Measurements from ENCODE around the gene BRD9. TPM values are rescaled to one million over a fixed set of nuclear protein-coding genes. Genes with fewer than 3 reads are reported as not detected.
"Not testable (repeated sequence)": the region's sequence is repeated elsewhere in the genome, so short reads cannot be mapped to it uniquely, and the experiment has no call there.

BRD9 gene
- polyA plus RNA-seq (2011; rRNA removed): 11.6 and 15.8 TPM in 2 replicates
- 13.1 and 14.0 TPM in 2 replicates for polyA plus RNA-seq (2012; cell fraction: cytosol; rRNA removed)
- 48.6 and 72.1 TPM in 2 replicates for polyA plus RNA-seq (2012; cell fraction: nucleus; rRNA removed)
- polyA plus RNA-seq (2017; fragmentation: RNase III; extraction: RNeasy Plus Mini Kit Qiagen cat#74134 plus additional on column Dnase treatment): 28.9 to 31.0 TPM (median 29.6 TPM) in 3 replicates
- 19.2 and 25.4 TPM in 2 replicates for polyA minus RNA-seq (2011; rRNA and poly(A)+ RNA removed)

- peak; percentile 82 to 94 for DNase-seq (ENCODE audit: low read depth in 1 of 2, low spot score in 1 of 2)
- ATAC-seq: peak; percentile 92
- WGBS (ENCODE audit: missing lambda C conversion rate): 3% methylated on average over 33 of the region's 91 CpGs
- peak; percentile 28; the same call in 1 of the 2 replicates for TF ChIP-seq TP53 (CRISPR knock-in tag; IDR thresholded peaks at IDR 0.05)
- TF ChIP-seq CEBPB (IDR thresholded peaks at IDR 0.05): no peak
- TF ChIP-seq ZNF302 (CRISPR knock-in tag; IDR thresholded peaks at IDR 0.05): no peak
- TF ChIP-seq JUN (IDR thresholded peaks at IDR 0.05): peak; percentile 76 to 95; a peak in 4 of 5 replicates
- no peak for TF ChIP-seq CHD4 (IDR thresholded peaks at IDR 0.05; ENCODE audit: borderline replicate concordance)
- TF ChIP-seq, protein P1, sequence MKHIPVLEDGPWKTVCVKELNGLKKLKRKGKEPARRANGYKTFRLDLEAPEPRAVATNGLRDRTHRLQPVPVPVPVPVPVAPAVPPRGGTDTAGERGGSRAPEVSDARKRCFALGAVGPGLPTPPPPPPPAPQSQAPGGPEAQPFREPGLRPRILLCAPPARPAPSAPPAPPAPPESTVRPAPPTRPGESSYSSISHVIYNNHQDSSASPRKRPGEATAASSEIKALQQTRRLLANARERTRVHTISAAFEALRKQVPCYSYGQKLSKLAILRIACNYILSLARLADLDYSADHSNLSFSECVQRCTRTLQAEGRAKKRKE (CRISPR knock-in tag; IDR thresholded peaks at IDR 0.05; ENCODE audit: low read depth): no peak
- peak; percentile 77; the same call in 1 of the 2 replicates for TF ChIP-seq PHF8 (IDR thresholded peaks at IDR 0.05; ENCODE audit: borderline replicate concordance, low read depth)
- TF ChIP-seq, protein P2, sequence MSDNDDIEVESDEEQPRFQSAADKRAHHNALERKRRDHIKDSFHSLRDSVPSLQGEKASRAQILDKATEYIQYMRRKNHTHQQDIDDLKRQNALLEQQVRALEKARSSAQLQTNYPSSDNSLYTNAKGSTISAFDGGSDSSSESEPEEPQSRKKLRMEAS (IDR thresholded peaks at IDR 0.05): peak; percentile 80
- peak; percentile 8 for TF ChIP-seq CHD2 (IDR thresholded peaks at IDR 0.05; ENCODE audit: low read length, partially characterized antibody)
- no peak for TF ChIP-seq JUNB (IDR thresholded peaks at IDR 0.05)
- TF ChIP-seq MYC (IDR thresholded peaks at IDR 0.05; ENCODE audit: borderline replicate concordance, low read length): peak; percentile 85; the same call in 1 of the 2 replicates
- TF ChIP-seq EHF (CRISPR knock-in tag; IDR thresholded peaks at IDR 0.05): peak; percentile 61; the same call in 1 of the 2 replicates
- TF ChIP-seq POLR2AphosphoS2 (conservative IDR thresholded peaks at IDR 0.05; ENCODE audit: low read length): no peak
- peak; percentile 83; the same call in 1 of the 2 replicates for TF ChIP-seq HDAC2 (IDR thresholded peaks at IDR 0.05)
- TF ChIP-seq EP300 (IDR thresholded peaks at IDR 0.05): no peak
- TF ChIP-seq, protein P3, sequence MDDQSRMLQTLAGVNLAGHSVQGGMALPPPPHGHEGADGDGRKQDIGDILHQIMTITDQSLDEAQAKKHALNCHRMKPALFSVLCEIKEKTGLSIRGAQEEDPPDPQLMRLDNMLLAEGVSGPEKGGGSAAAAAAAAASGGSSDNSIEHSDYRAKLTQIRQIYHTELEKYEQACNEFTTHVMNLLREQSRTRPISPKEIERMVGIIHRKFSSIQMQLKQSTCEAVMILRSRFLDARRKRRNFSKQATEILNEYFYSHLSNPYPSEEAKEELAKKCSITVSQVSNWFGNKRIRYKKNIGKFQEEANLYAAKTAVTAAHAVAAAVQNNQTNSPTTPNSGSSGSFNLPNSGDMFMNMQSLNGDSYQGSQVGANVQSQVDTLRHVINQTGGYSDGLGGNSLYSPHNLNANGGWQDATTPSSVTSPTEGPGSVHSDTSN (IDR thresholded peaks at IDR 0.05): no peak
- peak; percentile 40 for TF ChIP-seq POLR2A (IDR thresholded peaks at IDR 0.05; ENCODE audit: low read length)
- peak; percentile 90 for TF ChIP-seq KDM5A (IDR thresholded peaks at IDR 0.05)
- TF ChIP-seq SMC3 (IDR thresholded peaks at IDR 0.05): no peak
- ChIA-PET CTCF (interaction anchor here (1.0 to 8.9 kb wide), 5 partner anchors 12 to 576 kb away, joined by 3 to 89 read pairs (median 6); no protein-coding TSS in a partner anchor), POLR2A (interaction anchor here (1.9 kb wide), 1 partner anchor 10 kb away, joined by 7 read pairs; no protein-coding TSS in a partner anchor)
- Histone ChIP-seq H3K9me3 (no peaks in the 10 kb centered on the region), H3K27ac (peak within 1 kb of the TSS; percentile 98 to 100), H3K4me3 (peak within 1 kb of the TSS; percentile 96), H3K4me1 (peaks cover 20% of the 10 kb centered on the region), H3K4me2 (peak within 1 kb of the TSS; percentile 99)
- FAIRE-seq: no peak
These were observed at the start of gene BRD9, which contains the start of gene TRIP13 for GRCh38 chr5:892394-893136. Gene BRD9 (minus strand): TSS chr5:892801. CDS start chr5:892657, 144 bp downstream. Gene TRIP13 (plus strand): TSS chr5:892884. CDS start chr5:892999, 115 bp downstream.

- FAIRE-seq; H3K4me3 ChIP-seq; H3K9me3 ChIP-seq; POLR2A ChIA-PET; H3K27ac ChIP-seq; H3K4me1 ChIP-seq; DNase-seq (ENCODE audit: low read depth in 1 of 2, low spot score in 1 of 2); H3K4me2 ChIP-seq; ATAC-seq: not testable (repeated sequence)
- CTCF ChIA-PET: interaction anchor here (1.5 to 2.4 kb wide), 2 partner anchors 9 to 17 kb away, joined by 4 to 12 read pairs; no protein-coding TSS in a partner anchor
- 18% methylated on average over 2 of the region's 2 CpGs for WGBS (ENCODE audit: missing lambda C conversion rate)
These were observed 48.1 kb upstream of the BRD9 start for GRCh38 chr5:940741-941140.

DNA sequence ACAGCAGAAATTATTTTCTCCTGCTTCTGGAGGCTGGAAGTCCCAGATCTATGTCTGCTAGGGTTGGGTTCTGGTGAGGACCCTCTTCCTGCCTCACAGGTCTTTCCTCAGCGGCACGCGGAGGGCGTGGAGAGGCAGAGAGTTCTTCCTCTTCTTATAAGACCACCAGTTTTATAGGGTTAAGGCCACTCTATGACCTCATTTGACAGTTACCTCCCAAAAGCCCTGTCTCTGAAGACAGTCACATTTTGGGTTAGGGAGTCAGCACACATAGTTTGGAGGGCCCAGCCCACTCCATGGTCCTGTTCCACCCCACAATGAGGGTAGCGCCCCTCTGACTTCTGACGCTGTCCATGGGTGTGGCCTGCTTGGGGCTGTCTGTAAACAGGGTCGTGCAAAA is 46.8 kb upstream of the BRD9 start:
- H3K4me2 ChIP-seq: no peak overlapping the region
- POLR2A ChIA-PET: no interaction called here
- CTCF ChIA-PET: interaction anchor here (1.3 to 2.4 kb wide), 2 partner anchors 16 to 228 kb away, joined by 3 to 12 read pairs; no protein-coding TSS in a partner anchor
- H3K4me1 ChIP-seq: no peaks in the 10 kb centered on the region
- no peak overlapping the region for H3K27ac ChIP-seq
- no peaks in the 10 kb centered on the region for H3K9me3 ChIP-seq
- no peak for FAIRE-seq
- no peak overlapping the region for H3K4me3 ChIP-seq
- no peak for DNase-seq (ENCODE audit: low read depth in 1 of 2, low spot score in 1 of 2)
- 70% methylated on average over 7 of the region's 7 CpGs for WGBS (ENCODE audit: missing lambda C conversion rate)
- ATAC-seq: no peak
- TF ChIP-seq HOXB5 (CRISPR knock-in tag; IDR thresholded peaks at IDR 0.05): no peak
- TF ChIP-seq KDM5A (IDR thresholded peaks at IDR 0.05): no peak
- TF ChIP-seq, protein P4, sequence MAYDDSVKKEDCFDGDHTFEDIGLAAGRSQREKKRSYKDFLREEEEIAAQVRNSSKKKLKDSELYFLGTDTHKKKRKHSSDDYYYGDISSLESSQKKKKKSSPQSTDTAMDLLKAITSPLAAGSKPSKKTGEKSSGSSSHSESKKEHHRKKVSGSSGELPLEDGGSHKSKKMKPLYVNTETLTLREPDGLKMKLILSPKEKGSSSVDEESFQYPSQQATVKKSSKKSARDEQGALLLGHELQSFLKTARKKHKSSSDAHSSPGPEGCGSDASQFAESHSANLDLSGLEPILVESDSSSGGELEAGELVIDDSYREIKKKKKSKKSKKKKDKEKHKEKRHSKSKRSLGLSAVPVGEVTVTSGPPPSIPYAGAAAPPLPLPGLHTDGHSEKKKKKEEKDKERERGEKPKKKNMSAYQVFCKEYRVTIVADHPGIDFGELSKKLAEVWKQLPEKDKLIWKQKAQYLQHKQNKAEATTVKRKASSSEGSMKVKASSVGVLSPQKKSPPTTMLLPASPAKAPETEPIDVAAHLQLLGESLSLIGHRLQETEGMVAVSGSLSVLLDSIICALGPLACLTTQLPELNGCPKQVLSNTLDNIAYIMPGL (CRISPR knock-in tag; IDR thresholded peaks at IDR 0.05; ENCODE audit: borderline replicate concordance): no peak
- TF ChIP-seq, protein P5, sequence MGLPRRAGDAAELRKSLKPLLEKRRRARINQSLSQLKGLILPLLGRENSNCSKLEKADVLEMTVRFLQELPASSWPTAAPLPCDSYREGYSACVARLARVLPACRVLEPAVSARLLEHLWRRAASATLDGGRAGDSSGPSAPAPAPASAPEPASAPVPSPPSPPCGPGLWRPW (IDR thresholded peaks at IDR 0.05): no peak
- TF ChIP-seq MAFK (IDR thresholded peaks at IDR 0.05; ENCODE audit: partially characterized antibody): no peak
- TF ChIP-seq FOSL2 (IDR thresholded peaks at IDR 0.05): no peak
- no peak for TF ChIP-seq FOSL2 (CRISPR knock-in tag; IDR thresholded peaks at IDR 0.05)
- TF ChIP-seq GATA3 (IDR thresholded peaks at IDR 0.05; ENCODE audit: borderline replicate concordance): no peak
- TF ChIP-seq, protein P6, sequence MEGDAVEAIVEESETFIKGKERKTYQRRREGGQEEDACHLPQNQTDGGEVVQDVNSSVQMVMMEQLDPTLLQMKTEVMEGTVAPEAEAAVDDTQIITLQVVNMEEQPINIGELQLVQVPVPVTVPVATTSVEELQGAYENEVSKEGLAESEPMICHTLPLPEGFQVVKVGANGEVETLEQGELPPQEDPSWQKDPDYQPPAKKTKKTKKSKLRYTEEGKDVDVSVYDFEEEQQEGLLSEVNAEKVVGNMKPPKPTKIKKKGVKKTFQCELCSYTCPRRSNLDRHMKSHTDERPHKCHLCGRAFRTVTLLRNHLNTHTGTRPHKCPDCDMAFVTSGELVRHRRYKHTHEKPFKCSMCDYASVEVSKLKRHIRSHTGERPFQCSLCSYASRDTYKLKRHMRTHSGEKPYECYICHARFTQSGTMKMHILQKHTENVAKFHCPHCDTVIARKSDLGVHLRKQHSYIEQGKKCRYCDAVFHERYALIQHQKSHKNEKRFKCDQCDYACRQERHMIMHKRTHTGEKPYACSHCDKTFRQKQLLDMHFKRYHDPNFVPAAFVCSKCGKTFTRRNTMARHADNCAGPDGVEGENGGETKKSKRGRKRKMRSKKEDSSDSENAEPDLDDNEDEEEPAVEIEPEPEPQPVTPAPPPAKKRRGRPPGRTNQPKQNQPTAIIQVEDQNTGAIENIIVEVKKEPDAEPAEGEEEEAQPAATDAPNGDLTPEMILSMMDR (IDR thresholded peaks at IDR 0.05): no peak
- no peak for TF ChIP-seq PHF8 (IDR thresholded peaks at IDR 0.05; ENCODE audit: borderline replicate concordance, low read depth)
- TF ChIP-seq RFX5 (IDR thresholded peaks at IDR 0.05): no peak
